ENCODE data around the gene TUBB6.
A peak's percentile ranks its signal among the peaks of the same experiment; 100 is the strongest.

The TUBB6 gene

DNA sequence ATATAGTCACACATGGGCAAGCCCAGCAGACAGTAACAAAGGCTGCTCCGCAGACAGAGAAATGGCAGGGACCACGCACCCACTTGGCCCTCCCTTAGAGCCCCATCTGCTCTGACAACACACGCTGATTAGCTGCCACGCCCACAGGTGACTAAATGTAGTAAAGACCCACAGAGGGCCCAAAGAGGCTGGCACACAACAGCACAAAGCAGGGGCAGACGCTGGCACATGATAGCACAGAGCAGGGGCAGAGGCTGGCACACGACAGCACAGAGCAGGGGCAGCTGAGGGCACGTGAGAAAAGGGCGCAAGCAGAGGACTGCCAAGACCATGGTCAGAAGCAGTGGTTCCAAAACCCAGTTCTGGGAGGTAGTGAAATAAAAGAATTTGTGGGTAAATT lies 58.3 kb downstream of the TUBB6 start:
- no peak overlapping the region for H3K4me3 ChIP-seq (replicated peaks in 1 of 2; ENCODE audit: low read depth in 2 of 2, low read length in 2 of 2)
- DNase-seq (ENCODE audit: low read depth in 2 of 2) = no peak
- TF ChIP-seq, protein P1, sequence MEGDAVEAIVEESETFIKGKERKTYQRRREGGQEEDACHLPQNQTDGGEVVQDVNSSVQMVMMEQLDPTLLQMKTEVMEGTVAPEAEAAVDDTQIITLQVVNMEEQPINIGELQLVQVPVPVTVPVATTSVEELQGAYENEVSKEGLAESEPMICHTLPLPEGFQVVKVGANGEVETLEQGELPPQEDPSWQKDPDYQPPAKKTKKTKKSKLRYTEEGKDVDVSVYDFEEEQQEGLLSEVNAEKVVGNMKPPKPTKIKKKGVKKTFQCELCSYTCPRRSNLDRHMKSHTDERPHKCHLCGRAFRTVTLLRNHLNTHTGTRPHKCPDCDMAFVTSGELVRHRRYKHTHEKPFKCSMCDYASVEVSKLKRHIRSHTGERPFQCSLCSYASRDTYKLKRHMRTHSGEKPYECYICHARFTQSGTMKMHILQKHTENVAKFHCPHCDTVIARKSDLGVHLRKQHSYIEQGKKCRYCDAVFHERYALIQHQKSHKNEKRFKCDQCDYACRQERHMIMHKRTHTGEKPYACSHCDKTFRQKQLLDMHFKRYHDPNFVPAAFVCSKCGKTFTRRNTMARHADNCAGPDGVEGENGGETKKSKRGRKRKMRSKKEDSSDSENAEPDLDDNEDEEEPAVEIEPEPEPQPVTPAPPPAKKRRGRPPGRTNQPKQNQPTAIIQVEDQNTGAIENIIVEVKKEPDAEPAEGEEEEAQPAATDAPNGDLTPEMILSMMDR (IDR thresholded peaks at IDR 0.05; ENCODE audit: low read depth, low read length) = no peak

DNA sequence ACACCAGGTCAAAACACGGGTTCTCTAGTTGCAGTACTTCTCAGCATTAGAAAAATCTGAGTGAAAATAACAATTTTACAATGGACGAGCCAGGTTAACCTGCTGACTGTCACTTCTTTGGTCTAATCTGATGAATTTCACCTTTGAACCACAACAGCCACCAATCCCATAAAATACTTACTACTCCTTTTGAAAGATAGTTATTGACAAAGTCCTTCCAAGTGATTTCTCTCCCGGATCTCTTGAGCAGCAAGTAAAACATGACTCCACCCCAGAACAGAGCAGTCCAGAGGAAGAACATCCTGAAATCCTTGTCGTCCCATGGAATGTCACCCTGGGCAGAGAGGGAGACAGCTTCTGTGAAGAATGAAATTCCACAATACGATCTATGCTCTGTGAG lies 58.7 kb downstream of the TUBB6 start:
- no peak for DNase-seq (ENCODE audit: low read depth in 2 of 2)
- TF ChIP-seq, protein P1 (IDR thresholded peaks at IDR 0.05; ENCODE audit: low read depth, low read length) = no peak

DNA sequence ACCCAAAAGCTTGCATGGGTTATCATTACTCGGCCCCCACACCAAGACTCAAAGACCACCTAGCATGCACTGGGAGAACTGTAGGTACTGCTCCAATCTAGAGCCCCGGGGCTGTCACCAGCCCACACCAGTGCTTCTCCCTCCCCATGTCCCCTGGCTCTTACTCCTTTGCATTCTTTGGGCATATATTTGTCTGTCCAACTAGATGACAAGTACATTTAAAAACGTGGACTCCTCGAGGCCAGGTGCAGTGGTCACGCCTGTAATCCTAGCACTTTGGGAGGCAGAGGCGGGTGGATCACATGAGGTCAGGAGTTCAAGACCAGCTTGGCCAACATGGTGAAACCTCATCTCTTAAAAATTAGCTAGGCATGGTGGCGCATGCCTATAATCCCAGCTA lies 61.2 kb downstream of the TUBB6 start:
- no peak for DNase-seq (ENCODE audit: low read depth in 2 of 2)
- TF ChIP-seq, protein P1 (IDR thresholded peaks at IDR 0.05; ENCODE audit: low read depth, low read length) = no peak
- no peak overlapping the region for H3K4me3 ChIP-seq (replicated peaks in 1 of 2; ENCODE audit: low read depth in 2 of 2, low read length in 2 of 2)

More for the DNA sequence above, 58.7 kb downstream of the TUBB6 start:
- H3K4me3 ChIP-seq (replicated peaks in 1 of 2; ENCODE audit: low read depth in 2 of 2, low read length in 2 of 2) = no peak overlapping the region

DNA sequence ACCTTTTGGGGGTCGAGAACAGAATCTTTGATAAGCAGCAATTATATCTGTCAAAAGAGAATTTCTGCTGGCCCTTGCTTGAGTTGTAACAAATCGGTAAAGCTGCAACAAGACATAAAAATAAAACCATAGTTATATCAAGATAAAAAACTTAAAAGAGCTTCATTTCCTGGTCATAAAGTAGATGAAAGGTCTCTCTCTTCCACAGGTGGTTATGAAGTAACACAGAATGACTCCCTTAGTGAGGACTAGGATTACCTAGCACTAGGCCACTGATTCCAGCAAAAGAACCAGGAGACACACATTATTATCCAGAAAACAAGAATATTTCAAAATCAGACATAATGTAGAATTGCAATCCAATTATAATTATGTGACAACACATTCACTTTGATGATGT lies 63.5 kb downstream of the TUBB6 start:
- no peak overlapping the region for H3K4me3 ChIP-seq (replicated peaks in 1 of 2; ENCODE audit: low read depth in 2 of 2, low read length in 2 of 2)
- TF ChIP-seq, protein P1 (IDR thresholded peaks at IDR 0.05; ENCODE audit: low read depth, low read length) = no peak

DNA sequence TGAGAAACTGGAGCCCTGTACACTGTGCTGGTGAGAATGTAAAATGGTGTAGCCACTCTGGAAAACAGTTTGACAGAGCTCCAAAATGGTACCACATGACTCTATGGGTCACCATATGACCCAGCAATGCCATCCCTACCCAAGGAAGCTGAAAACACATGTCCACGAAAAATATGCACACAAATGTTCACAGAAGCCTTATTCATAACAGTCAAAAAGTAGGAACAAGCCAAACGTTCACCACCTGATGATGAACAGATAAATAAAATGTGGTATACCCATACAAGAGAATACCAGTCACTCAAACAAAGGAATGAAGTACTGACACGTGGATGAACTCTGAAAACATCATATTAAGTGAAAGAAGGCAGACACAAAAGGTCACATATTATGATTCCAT lies 64.4 kb downstream of the TUBB6 start:
- H3K4me3 ChIP-seq (replicated peaks in 1 of 2; ENCODE audit: low read depth in 2 of 2, low read length in 2 of 2) = no peak overlapping the region
- TF ChIP-seq, protein P1 (IDR thresholded peaks at IDR 0.05; ENCODE audit: low read depth, low read length) = no peak
- no peak for DNase-seq (ENCODE audit: low read depth in 2 of 2)

More for the DNA sequence above, 63.5 kb downstream of the TUBB6 start:
- DNase-seq (ENCODE audit: low read depth in 2 of 2) = no peak

DNA sequence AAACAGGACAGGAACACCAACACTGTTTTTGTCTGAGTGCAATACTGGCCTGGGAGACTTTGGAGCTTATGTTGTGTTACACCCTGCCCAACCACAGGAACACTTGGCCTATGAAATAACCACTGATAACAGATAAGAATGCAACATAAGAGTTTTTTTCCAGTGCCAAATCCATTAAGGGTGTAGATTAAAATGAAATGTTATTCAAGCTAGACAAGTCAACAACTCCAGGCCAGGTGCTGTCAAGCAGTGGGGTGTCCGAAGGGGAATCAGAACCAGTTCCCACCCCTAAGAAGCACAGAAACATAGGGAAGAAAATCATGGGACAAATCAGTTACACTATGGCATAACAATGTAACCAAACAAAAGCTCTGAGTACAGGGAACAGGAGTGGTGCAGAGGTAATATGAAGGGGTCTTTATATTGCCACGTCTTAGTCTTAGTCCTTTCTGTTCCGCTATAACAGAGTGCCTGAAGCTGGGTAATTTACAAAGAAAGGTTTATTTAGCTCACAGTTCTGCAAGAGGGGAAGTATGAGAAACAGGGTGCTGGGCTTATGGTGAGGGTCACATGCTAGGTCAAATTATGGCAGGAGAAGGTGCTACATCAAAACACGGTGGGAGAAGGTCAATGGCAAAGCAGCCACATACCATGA lies 65.2 kb downstream of the TUBB6 start:
- no peak overlapping the region for H3K4me3 ChIP-seq (replicated peaks in 1 of 2; ENCODE audit: low read depth in 2 of 2, low read length in 2 of 2)
- DNase-seq (ENCODE audit: low read depth in 2 of 2) = peak in 1 of 2 donors; percentile 56
- TF ChIP-seq, protein P1 (IDR thresholded peaks at IDR 0.05; ENCODE audit: low read depth, low read length) = no peak

DNA sequence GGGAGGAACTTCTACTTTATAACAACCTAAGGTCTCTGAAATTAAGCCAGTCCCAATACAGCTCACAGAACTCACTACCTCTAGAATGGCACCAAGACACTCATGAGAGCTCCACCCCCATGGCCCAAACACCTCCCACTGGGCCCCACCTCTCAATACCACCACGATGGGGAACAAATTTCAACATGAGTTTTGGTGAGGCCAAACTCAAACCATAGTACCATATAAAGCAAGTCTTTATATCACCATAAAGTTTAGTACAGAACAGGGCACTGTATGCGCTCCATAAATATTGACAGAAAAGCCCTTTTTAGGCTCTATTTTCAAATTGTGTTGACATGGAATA lies 65.7 kb downstream of the TUBB6 start:
- TF ChIP-seq, protein P1 (IDR thresholded peaks at IDR 0.05; ENCODE audit: low read depth, low read length) = no peak
- DNase-seq (ENCODE audit: low read depth in 2 of 2) = no peak
- H3K4me3 ChIP-seq (replicated peaks in 1 of 2; ENCODE audit: low read depth in 2 of 2, low read length in 2 of 2) = no peak overlapping the region
